ENCODE data around the gene PES1. TPM values are rescaled to one million over a fixed set of nuclear protein-coding genes. Genes with fewer than 3 reads are reported as not detected.
"Not testable (repeated sequence)": the region's sequence is repeated elsewhere in the genome, so short reads cannot be mapped to it uniquely, and the experiment has no call there.

Gene PES1
- total and polyA plus RNA-seq, 10 donors = 39.0 to 72.7 (median 49.2) TPM

GRCh38 chr22:30556388-30556787 is 35.3 kb downstream of the PES1 start:
- Histone ChIP-seq H3K4me3 (no peak overlapping the region), H3K27me3 (replicated peaks in 1 of 7) (no peaks in the 10 kb centered on the region), H3K9me3 (no peaks in the 10 kb centered on the region), H3K36me3 (no peaks in the 10 kb centered on the region), H3K4me1 (no peaks in the 10 kb centered on the region), H3K27ac (no peak overlapping the region)
- no peak for DNase-seq
- 67 to 81% (median 70%) methylated on average over 6 of the region's 6 CpGs for WGBS, 5 donors
- TF ChIP-seq CTCF (IDR thresholded peaks at IDR 0.05 in 8 of 11, conservative IDR thresholded peaks at IDR 0.05 in 3 of 11) = no peak
- TF ChIP-seq POLR2A (IDR thresholded peaks at IDR 0.05) = no peak
- TF ChIP-seq POLR2AphosphoS5 (IDR thresholded peaks at IDR 0.05) = no peak
- intact Hi-C loops (cut with DNase I; ENCODE audit: low total_unique reads) = no loop called here

- H3K36me3 ChIP-seq = no peaks in the 10 kb centered on the region
- no peaks in the 10 kb centered on the region for H3K9me3 ChIP-seq
- H3K4me3 ChIP-seq = no peak overlapping the region
- intact Hi-C loops (cut with DNase I; ENCODE audit: low total_unique reads) = no loop called here
- H3K27me3 ChIP-seq (replicated peaks in 1 of 7) = no peaks in the 10 kb centered on the region
- no peaks in the 10 kb centered on the region for H3K4me1 ChIP-seq
- 93 to 96% (median 95%) methylated on average over 48 to 73 of the region's 73 CpGs for WGBS, 5 donors
- DNase-seq = no peak
- TF ChIP-seq POLR2AphosphoS5 (IDR thresholded peaks at IDR 0.05) = no peak
- TF ChIP-seq CTCF (IDR thresholded peaks at IDR 0.05 in 8 of 11, conservative IDR thresholded peaks at IDR 0.05 in 3 of 11) = no peak
- no peak for TF ChIP-seq POLR2A (IDR thresholded peaks at IDR 0.05)
- no peak overlapping the region for H3K27ac ChIP-seq
Observed at GRCh38 chr22:30555282-30556210, 36.2 kb downstream of the PES1 start.

- Histone ChIP-seq H3K36me3 (no peaks in the 10 kb centered on the region), H3K27me3 (replicated peaks in 1 of 7) (no peaks in the 10 kb centered on the region), H3K27ac (no peak overlapping the region), H3K9me3 (no peaks in the 10 kb centered on the region), H3K4me3 (no peak overlapping the region), H3K4me1 (peaks cover 0 to 6% (median 0%) of the 10 kb centered on the region in 6 donors)
- DNase-seq = no peak
- intact Hi-C loops (cut with DNase I; ENCODE audit: low total_unique reads) = no loop called here
- TF ChIP-seq POLR2AphosphoS5 (IDR thresholded peaks at IDR 0.05) = no peak
- no peak for TF ChIP-seq CTCF (IDR thresholded peaks at IDR 0.05 in 8 of 11, conservative IDR thresholded peaks at IDR 0.05 in 3 of 11)
- TF ChIP-seq POLR2A (IDR thresholded peaks at IDR 0.05) = no peak
- WGBS, 5 donors = 80 to 88% (median 82%) methylated on average over 7 of the region's 7 CpGs
Observed at GRCh38 chr22:30553971-30554370, 37.7 kb downstream of the PES1 start.

- Histone ChIP-seq H3K4me3 (no peak overlapping the region), H3K9me3 (no peaks in the 10 kb centered on the region), H3K27ac (no peak overlapping the region), H3K27me3 (replicated peaks in 1 of 7) (no peaks in the 10 kb centered on the region), H3K36me3 (no peaks in the 10 kb centered on the region), H3K4me1 (peaks cover 0 to 6% (median 0%) of the 10 kb centered on the region in 6 donors)
- intact Hi-C loops (cut with DNase I; ENCODE audit: low total_unique reads) = no loop called here
- 0 to 58% (median 42%) methylated on average over 1 of the region's 1 CpG for WGBS, 5 donors
- TF ChIP-seq POLR2AphosphoS5 (IDR thresholded peaks at IDR 0.05) (no peak), POLR2A (IDR thresholded peaks at IDR 0.05) (no peak), CTCF (IDR thresholded peaks at IDR 0.05 in 8 of 11, conservative IDR thresholded peaks at IDR 0.05 in 3 of 11) (no peak)
- no peak for DNase-seq
Observed at GRCh38 chr22:30552719-30553118, 39.0 kb downstream of the PES1 start.

GRCh38 chr22:30551813-30552212 is 39.9 kb downstream of the PES1 start:
- H3K9me3 ChIP-seq; H3K36me3 ChIP-seq; intact Hi-C loops (cut with DNase I; ENCODE audit: low total_unique reads); H3K27ac ChIP-seq; H3K4me3 ChIP-seq; DNase-seq; H3K27me3 ChIP-seq (replicated peaks in 1 of 7); H3K4me1 ChIP-seq: not testable (repeated sequence)
- 84 to 92% (median 86%) methylated on average over 3 of the region's 3 CpGs for WGBS, 5 donors

Measured in spleen (tissue), 11 donors.